CD14-positive monocyte (primary cell): Measurements from ENCODE around the gene CELF2. TPM values are rescaled to one million over a fixed set of nuclear protein-coding genes. Genes with fewer than 3 reads are reported as not detected.
"Not testable (repeated sequence)": the region's sequence is repeated elsewhere in the genome, so short reads cannot be mapped to it uniquely, and the experiment has no call there.

Source experiments
- DNase-seq, 3 donors: peaks; one replicate each; pipeline ENCODE4 v3.0.0-alpha.2; 2011 to 2022
- H2AFZ ChIP-seq: 2 replicates; pipeline ENCODE4 v1.6.0; 2012; ENCODE audit warnings: mild to moderate bottlenecking, low read depth, low read length, inconsistent platforms; ENCODE audit not compliant: insufficient read depth, poor library complexity, severe bottlenecking
- H3K27ac ChIP-seq, 2 donors: 1 replicate in 1 of 2; 2 replicates in 1 of 2; pipeline ENCODE4 v1.5.1; 2012 to 2013; ENCODE audit warnings: low read length in 2 of 2, control low read depth in 1 of 2, inconsistent platforms in 1 of 2, low read depth in 1 of 2, mild to moderate bottlenecking in 1 of 2
- H3K27me3 ChIP-seq, 2 donors: one replicate each; pipeline versions ENCODE4 v1.6.0 to v1.6.1; 2011 to 2013; ENCODE audit warnings: low read length in 2 of 2; ENCODE audit not compliant: control insufficient read depth in 2 of 2, insufficient read depth in 2 of 2
- H3K36me3 ChIP-seq, 2 donors: replicated peaks in 1 of 2; 1 replicate in 1 of 2; 2 replicates in 1 of 2; pipeline versions ENCODE4 v1.5.1 to v1.6.1; 2012 to 2013; ENCODE audit warnings: low read length in 2 of 2, control low read depth in 1 of 2, inconsistent platforms in 1 of 2, mild to moderate bottlenecking in 1 of 2; ENCODE audit not compliant: insufficient read depth in 2 of 2, control insufficient read depth in 1 of 2
- H3K4me1 ChIP-seq, 2 donors: 1 replicate in 1 of 2; 2 replicates in 1 of 2; pipeline versions ENCODE4 v1.5.1 to v1.6.1; 2012 to 2013; ENCODE audit warnings: low read length in 2 of 2, control low read depth in 1 of 2, inconsistent platforms in 1 of 2, mild to moderate bottlenecking in 1 of 2, moderate library complexity in 1 of 2; ENCODE audit not compliant: insufficient read depth in 2 of 2, control insufficient read depth in 1 of 2
- H3K4me2 ChIP-seq: replicated peaks from 2 replicates; pipeline ENCODE3; 2012; ENCODE audit warnings: low read length, moderate library complexity, mild to moderate bottlenecking; ENCODE audit not compliant: poor library complexity, severe bottlenecking; ENCODE audit errors: extremely low read depth
- H3K4me3 ChIP-seq, 3 experiments: fragments of 200-600 bp in 1 of 3; sonication (generic) in 1 of 3; replicated peaks in 1 of 3; 1 replicate in 2 of 3; 2 replicates in 1 of 3; pipeline ENCODE4 v1.5.1; 2011 to 2013; ENCODE audit warnings: low read length in 3 of 3, mild to moderate bottlenecking in 3 of 3, control low read depth in 2 of 3, low read depth in 2 of 3, inconsistent platforms in 1 of 3, moderate library complexity in 1 of 3
- H3K79me2 ChIP-seq: 2 replicates; pipeline ENCODE4 v1.6.0; 2012; ENCODE audit warnings: mild to moderate bottlenecking, control low read depth, inconsistent platforms, low read length, moderate library complexity; ENCODE audit not compliant: insufficient read depth
- H3K9ac ChIP-seq: 2 replicates; pipeline ENCODE4 v1.6.0; 2017; ENCODE audit warnings: low read length, mild to moderate bottlenecking; ENCODE audit not compliant: insufficient read depth, poor library complexity, severe bottlenecking
- H3K9me3 ChIP-seq, 2 donors: replicated peaks in 1 of 2; 1 replicate in 1 of 2; 2 replicates in 1 of 2; pipeline versions ENCODE4 v1.5.1 to v1.6.1; 2012 to 2013; ENCODE audit warnings: low read length in 2 of 2, control low read depth in 1 of 2; ENCODE audit not compliant: control insufficient read depth in 1 of 2, insufficient read depth in 1 of 2
- H4K20me1 ChIP-seq: 2 replicates; pipeline ENCODE4 v1.6.0; 2012; ENCODE audit warnings: mild to moderate bottlenecking, low read length, control low read depth, moderate library complexity; ENCODE audit not compliant: insufficient read depth
- H3K27ac Mint-ChIP-seq, 7 donors: one replicate each; pipeline ENCODE4 v1.8.0; 2020; ENCODE audit warnings: mild to moderate bottlenecking in 7 of 7, mixed read lengths in 7 of 7, moderate library complexity in 6 of 7, inconsistent platforms in 2 of 7
- H3K27me3 Mint-ChIP-seq, 3 donors: one replicate each; pipeline ENCODE4 v1.8.0; 2021 to 2022; ENCODE audit warnings: low read depth in 3 of 3, mild to moderate bottlenecking in 3 of 3, mixed read lengths in 3 of 3, moderate library complexity in 3 of 3, inconsistent platforms in 1 of 3
- H3K36me3 Mint-ChIP-seq, 2 donors: one replicate each; pipeline ENCODE4 v1.8.0; 2020; ENCODE audit warnings: mixed read lengths in 2 of 2, inconsistent platforms in 1 of 2, mild to moderate bottlenecking in 1 of 2
- H3K4me1 Mint-ChIP-seq: one replicate; pipeline ENCODE4 v1.8.0; 2020; ENCODE audit warnings: mild to moderate bottlenecking, mixed read lengths
- H3K4me3 Mint-ChIP-seq, 2 donors: one replicate each; pipeline ENCODE4 v1.8.0; 2020; ENCODE audit warnings: mild to moderate bottlenecking in 2 of 2, mixed read lengths in 2 of 2, moderate library complexity in 1 of 2
- H3K9me3 Mint-ChIP-seq, 7 donors: one replicate each; pipeline ENCODE4 v1.8.0; 2020 to 2022; ENCODE audit warnings: mixed read lengths in 7 of 7, mild to moderate bottlenecking in 6 of 7, moderate library complexity in 6 of 7, inconsistent platforms in 2 of 7
- CTCF ChIP-seq: fragments of 200-600 bp; IDR thresholded peaks from one replicate; pipeline ENCODE4 v1.8.0; 2022; ENCODE audit warnings: antibody characterized with exemption, mild to moderate bottlenecking
- WGBS: methylation state at CpG from one replicate; pipeline ENCODE4 v1.1.5; 2013; ENCODE audit warnings: missing lambda C conversion rate; ENCODE audit not compliant: insufficient coverage; 5-methylcytosine and 5-hydroxymethylcytosine counted together
- intact Hi-C, 2 donors: fragments of 100-400 bp; cut with micrococcal nuclease; formaldehyde crosslinking; loops; one replicate each; pipeline versions ENCODE4 v1.15.0 to v1.15.1; 2023
- polyA plus RNA-seq, 3 donors: library from polyadenylated mRNA; depleted of rRNA in 1 of 3; unstranded in 2 of 3; stranded (reverse) in 1 of 3; fragments of 300-500 nt in 2 of 3; fragments of >200 nt in 1 of 3; fragmentation: Illumina TruSeq in 2 of 3; gene quantifications; 1 replicate in 2 of 3; 2 replicates in 1 of 3; pipeline ENCODE4 v1.2.3, GENCODE V29; 2012 to 2021

Gene CELF2
- polyA plus RNA-seq, 3 donors: 53.5 to 93.3 (median 80.5) TPM

GRCh38 chr10:11184093-11184492 is 166.4 kb downstream of the CELF2 start:
- peaks cover 0 to 1% (median 0%) of the 10 kb centered on the region in 3 donors for H3K27me3 Mint-ChIP-seq
- WGBS: 0% methylated on average over 1 of the region's 3 CpGs
- no peak overlapping the region for H2AFZ ChIP-seq
- H3K4me2 ChIP-seq: no peak overlapping the region
- peaks cover 79% of the 10 kb centered on the region for H3K4me1 Mint-ChIP-seq
- peaks cover 3 to 8% (median 6%) of the 10 kb centered on the region in 7 donors for H3K9me3 Mint-ChIP-seq
- TF ChIP-seq CTCF: no peak
- H4K20me1 ChIP-seq: peaks cover 100% of the 10 kb centered on the region
- peaks cover 55 to 78% of the 10 kb centered on the region in 2 donors for H3K4me1 ChIP-seq
- peaks cover 0 to 6% of the 10 kb centered on the region in 2 donors for H3K9me3 ChIP-seq
- DNase-seq: peak; percentile 39 to 58 (median 55)
- no peak overlapping the region for H3K4me3 ChIP-seq
- peak overlapping the region; percentile 52 to 92 (median 64) for H3K27ac Mint-ChIP-seq
- H3K4me3 Mint-ChIP-seq: peak overlapping the region in 1 of 2 donors; percentile 26
- peak overlapping the region in 1 of 2 donors; percentile 91 for H3K27ac ChIP-seq
- H3K27me3 ChIP-seq: no peaks in the 10 kb centered on the region
- peaks cover 63 to 71% of the 10 kb centered on the region in 2 donors for H3K36me3 Mint-ChIP-seq
- intact Hi-C loops: loop anchor here in 1 of 2 donors (5.0 kb wide), 1 partner anchor 43 kb away; no protein-coding TSS in a partner anchor
- peaks cover 22 to 53% of the 10 kb centered on the region in 2 donors for H3K36me3 ChIP-seq
- H3K79me2 ChIP-seq: peaks cover 100% of the 10 kb centered on the region
- H3K9ac ChIP-seq: no peak overlapping the region

- H3K4me3 Mint-ChIP-seq, DNase-seq, H3K9me3 ChIP-seq, H3K4me3 ChIP-seq, H3K9me3 Mint-ChIP-seq, H3K4me2 ChIP-seq, H3K27me3 ChIP-seq, H3K9ac ChIP-seq, intact Hi-C loops, H2AFZ ChIP-seq, H3K27me3 Mint-ChIP-seq: not testable (repeated sequence)
- H3K4me1 Mint-ChIP-seq: peaks cover 78% of the 10 kb centered on the region
- Histone ChIP-seq H3K36me3 (peaks cover 28 to 65% of the 10 kb centered on the region in 2 donors), H3K27ac (peak overlapping the region in 1 of 2 donors; percentile 91), H3K79me2 (peaks cover 100% of the 10 kb centered on the region), H4K20me1 (peaks cover 100% of the 10 kb centered on the region), H3K4me1 (peaks cover 47 to 77% of the 10 kb centered on the region in 2 donors)
- peaks cover 64 to 75% of the 10 kb centered on the region in 2 donors for H3K36me3 Mint-ChIP-seq
- H3K27ac Mint-ChIP-seq: peak overlapping the region; percentile 36 to 92 (median 70)
- 100% methylated on average over 8 of the region's 13 CpGs for WGBS
Observed at GRCh38 chr10:11185128-11185665, 167.5 kb downstream of the CELF2 start.
